GM19025 (cell line): ENCODE measurements around the gene HDAC6.

Experiments used
- ATAC-seq: cut with Tn5 transposase; IDR thresholded peaks from one replicate; pipeline ENCODE4 v1.9.1; 2021; ENCODE audit warnings: mild to moderate bottlenecking, low read depth, moderate library complexity; ENCODE audit not compliant: unreplicated experiment

The HDAC6 gene

DNA sequence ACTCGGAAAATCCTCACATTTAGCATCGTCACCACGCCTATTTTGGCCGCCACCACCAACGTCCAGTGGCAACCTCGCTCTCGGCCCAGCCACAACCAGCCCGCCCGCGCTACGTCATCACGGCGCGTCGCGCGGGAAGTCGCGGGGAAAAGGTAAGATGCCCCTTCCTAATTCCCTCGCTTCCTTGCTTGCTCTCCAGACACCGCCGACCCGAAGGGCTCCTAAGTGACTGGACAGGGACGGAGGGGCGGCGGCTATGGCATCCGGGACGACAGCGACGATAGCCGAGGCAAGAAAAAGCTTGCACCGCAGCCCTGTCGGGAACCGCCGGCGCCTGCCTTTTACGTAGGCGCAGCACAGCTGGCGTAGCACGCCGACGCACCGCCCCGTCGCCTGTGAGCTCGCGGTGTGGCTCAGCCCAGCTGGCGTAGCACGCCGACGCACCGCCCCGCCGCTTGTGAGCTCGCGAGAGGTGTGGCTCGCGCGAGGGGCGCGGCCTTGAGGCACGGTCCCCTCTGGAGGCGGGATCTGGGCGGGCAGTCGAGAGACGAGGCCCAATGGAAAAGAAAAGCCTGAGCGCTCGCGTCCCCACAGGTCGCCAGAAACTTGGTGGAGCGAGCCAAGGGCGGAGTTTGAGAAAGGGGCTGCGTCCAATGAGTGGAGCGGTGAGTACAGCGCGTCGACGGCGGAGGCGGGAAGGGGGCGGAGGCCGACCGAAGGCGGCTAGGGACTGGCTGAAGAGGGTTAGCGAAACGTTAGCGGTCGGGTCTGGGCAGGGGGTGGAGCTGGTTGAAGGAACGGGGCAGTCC, at the start of gene HDAC6:
Gene HDAC6 (plus strand): TSS at position 788 of the 809 bp plus-strand sequence. CDS start 626 bp downstream, outside the sequence.
- peak; percentile 86 for ATAC-seq

DNA sequence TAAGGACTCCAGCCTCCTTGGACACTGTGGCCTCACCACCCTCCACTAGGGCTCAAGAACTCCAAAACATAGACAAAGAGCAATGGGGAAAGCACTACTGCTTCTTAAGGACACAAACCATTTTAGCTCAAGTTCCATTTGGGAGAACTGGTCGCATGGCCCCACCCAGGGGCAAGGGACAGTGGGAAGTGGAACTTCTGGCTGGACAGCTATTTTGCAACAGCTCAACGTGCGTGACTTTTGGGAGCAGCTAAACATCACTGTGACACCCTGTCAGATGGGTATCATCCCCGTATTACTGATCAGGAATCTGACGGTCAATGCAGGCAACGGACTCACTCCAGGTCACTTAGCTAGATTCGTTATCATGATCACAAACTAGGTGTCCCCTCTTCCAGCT, 49.4 kb upstream of the HDAC6 start:
- no peak for ATAC-seq

DNA sequence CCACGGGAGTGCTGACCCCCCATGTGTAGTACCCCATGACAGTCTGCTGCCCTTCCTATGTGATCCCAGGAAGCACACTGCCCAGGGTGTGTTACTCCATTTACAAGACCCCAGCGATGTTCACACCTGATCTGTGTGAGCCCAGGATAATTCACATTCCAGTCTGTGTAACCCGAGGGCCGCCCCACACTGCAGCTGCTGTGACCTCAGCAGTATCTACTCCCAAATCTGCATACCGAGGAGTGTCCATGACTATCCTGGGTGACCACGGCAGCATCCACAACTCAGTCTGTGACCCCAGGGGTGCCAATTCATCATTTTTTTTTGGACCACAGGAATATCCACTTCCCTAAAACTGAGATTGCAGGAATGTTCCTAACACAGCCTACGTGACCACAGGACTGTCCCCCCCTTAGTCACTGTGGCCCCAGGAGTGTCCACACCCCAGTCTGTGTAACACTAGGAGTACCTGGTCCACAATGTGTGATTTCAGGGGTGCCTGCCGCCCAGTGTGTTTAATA, 48.1 kb upstream of the HDAC6 start:
- no peak for ATAC-seq

DNA sequence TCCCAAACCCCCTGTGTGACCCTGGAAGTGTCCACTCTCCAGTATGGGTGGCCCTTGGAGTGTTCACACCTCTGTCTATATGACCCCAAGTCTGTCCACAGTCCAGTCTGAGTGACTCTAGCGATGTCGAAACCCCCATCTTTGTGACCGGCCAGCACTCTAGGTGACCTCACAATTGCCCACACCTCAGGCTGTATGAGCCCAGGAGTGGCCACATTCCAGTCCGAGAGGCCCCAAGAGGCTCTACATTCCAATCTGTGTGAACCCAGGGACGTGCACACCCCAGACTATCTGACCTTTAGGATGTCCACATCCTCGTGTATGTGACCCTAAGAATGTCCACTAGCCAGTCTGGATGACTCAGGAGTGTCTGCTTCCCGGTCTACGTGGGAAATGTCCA, 47.6 kb upstream of the HDAC6 start:
- no peak for ATAC-seq

DNA sequence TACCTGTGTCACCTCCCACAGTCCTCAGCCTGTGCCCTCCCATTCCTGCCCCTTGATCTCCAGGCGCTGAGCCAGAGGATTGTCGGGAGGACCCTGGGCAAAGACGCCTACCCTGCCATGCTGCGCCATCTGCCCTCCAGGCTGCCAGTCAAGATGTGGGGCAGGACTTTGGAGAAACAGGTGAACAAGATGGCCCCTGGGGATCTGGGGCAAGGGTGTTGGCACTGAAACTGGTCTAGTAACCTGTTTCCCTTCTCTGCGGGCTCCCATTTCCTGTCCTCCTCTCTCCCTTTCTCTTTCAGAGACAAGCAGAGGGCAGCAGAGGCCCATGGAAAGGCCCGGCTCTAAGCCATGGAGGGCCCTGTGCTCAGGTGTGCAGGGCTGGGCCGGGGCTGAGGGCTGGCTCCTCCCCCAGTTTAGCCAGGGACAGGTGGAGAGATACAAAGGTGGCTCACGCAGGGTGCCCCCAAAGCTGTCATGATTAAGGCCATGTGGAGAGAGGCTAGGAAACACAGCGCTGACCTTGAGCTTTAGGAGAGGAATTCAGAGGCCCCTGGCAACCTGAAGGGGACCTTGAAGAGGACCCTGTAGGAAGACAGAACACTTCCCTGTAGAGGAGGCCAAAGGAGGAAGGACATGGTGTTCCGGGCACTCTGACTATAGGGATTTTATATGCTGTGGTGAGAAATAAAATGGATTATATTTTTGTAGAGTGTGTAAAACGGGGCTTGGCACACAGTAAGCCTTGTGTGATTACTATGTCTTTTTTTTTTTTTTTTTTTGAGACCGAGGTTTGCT, 40.0 kb upstream of the HDAC6 start, which contains the start of gene GLOD5:
Gene GLOD5 (plus strand): TSS at position 74 of the 798 bp plus-strand sequence. CDS start 44 bp downstream, at position 118.
- no peak for ATAC-seq

DNA sequence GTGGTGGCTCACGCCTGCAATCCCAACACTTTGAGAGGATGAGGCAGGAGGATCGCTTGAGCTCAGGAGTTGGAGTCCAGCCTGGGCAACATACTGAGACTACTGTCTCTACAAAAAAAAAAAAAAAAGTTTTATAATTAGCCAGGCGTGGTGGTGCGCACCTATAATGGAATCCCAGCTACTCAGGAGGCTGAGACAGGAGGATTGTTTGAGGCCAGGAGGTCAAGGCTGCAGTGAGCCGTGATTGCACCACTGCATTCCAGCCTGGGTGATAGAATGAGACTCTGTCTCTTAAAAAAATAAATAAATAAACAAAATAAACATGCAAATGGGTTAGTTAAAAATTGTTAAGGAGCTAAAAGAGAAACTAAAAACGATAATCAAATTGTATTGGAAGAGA, 32.6 kb upstream of the HDAC6 start:
- no peak for ATAC-seq

DNA sequence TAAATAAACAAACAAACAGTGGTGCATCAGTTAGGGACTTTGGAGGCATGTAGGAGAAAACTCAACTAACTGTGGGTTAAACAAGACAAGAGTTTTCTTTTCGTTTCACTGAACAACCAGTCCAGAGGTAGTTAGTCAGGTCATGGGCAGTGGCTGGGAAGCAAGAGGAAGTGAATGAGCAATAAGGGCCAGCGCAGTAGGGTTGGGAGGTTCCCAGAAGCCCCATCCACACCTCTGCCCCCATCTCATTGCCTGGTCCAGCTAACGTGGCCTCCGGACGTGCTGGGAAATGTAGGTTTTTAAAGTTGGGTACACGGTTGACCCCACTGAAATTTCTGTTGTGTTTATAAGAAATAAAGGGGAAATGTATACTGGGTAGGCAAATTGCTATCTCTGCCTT, 31.6 kb upstream of the HDAC6 start:
- ATAC-seq, result no peak

DNA sequence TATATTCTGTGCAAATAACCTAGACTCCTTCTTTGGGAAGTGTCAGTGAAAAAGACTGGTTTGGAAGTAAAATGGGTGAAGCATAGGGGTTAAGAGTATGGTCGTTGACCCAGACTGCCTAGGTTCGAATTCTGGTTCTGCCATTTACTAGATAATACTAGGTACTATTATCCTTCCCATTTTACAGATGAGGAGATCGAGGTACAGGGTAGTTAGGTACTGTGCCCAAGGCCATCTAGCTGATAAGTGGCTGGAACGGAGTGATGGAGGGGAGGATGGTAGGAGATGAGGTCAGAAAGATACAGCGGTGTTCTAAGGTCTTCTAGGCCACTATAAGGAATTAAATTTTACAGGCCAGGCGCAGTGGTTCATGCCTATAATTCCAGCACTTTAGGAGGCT, 29.3 kb upstream of the HDAC6 start:
- no peak for ATAC-seq

DNA sequence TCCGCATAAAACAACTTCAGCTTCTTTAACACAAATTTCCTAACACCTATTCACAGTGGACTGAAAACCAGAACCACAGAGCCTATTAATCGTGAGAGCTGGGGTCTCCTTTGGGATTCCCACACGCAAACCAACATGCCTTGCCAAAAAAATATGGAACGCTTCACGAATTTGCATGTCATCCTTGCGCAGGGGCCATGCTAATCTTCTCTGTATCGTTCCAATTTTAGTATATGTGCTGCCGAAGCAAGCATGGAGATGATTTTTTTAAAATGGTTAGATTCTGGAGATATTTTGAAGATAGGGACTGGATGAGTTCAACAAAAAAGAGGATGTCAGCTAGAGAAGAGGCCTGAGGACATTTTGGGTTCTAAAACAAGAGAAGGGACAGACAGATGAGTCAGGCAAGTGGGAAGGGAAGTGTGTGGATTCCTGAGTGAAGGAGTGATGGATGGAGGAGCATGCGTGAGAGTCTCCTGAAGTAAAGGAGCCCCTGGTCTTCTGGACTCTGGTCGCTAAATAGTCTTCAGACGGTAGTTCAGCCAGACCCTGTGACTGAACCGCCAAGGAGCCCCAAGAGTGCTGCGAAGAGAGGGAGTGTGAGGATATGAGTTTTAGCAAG, 24.9 kb upstream of the HDAC6 start:
- no peak for ATAC-seq

DNA sequence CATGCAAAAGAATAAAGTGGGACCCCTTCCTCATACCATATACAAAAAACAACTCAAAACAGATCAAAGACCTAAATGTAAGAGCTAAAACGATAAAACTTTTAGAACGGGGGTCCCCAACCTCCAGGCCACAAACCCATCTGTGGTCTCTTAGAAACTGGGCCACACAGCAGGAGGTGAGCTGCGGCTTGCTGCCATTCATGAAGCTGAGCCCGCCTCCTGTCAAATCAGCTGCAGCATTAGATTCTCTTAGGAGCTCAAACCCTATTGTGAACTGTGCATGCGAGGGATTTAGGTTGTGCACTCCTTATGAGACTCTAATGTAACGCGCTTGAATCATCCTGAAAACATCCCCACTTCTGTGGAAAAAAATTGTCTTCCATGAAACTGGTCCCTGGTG, 22.5 kb upstream of the HDAC6 start:
- ATAC-seq, result no peak

DNA sequence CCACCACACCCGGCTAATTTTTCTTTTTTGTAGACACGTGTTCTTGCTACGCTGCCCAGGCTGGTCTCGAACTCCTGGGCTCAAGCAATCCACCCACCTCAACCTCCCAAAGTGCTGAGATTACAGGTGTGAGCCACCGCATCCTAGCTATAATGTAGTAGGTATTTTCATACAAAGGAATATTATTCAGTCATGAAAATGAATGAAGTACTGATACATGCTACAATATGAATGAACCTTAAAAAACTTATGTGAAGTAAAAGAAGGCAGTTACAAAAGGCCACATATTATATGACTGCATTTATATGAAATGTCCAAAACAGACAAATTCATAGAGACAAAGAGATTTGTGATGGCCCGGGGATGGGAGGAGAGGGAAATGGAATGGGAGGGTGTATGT, 20.2 kb upstream of the HDAC6 start:
- no peak for ATAC-seq

DNA sequence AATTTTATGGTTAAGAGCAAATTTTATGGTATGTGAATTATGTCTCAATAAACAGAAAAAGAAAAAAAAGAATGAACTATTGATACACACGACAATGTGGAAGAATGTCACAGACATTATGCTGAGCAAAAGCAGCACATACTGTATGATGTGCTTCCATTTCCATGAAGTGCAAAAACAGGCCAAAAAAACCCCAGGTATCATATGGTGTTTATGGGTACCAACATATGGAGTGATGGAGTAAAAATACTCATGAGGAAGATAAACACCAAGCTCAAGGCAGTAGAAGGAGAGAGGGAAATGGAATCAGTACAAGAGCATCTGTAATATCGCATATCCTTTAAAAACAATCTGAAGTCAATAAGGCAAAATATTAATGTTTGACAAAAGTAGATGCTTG, 19.7 kb upstream of the HDAC6 start:
- no peak for ATAC-seq

DNA sequence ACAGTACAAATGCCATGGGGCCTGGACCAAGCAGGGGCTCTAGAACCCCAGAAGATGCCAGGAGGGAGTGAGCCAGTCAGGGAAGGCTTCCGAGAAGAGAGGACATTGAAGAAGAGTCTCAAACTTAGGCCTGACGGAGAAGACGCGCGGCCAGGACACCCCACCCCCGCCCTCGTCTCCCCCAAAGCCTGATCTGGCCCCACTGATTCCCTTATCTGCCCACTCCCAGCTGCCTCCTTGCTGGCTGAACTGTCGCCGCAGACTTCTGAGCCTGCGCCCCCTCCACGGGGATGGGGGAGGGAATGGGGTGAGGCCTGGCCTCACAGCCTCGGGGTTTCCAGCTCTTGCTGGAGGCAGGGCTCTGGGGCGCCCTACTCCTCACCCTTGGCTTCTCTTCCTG, 19.1 kb upstream of the HDAC6 start:
- no peak for ATAC-seq

DNA sequence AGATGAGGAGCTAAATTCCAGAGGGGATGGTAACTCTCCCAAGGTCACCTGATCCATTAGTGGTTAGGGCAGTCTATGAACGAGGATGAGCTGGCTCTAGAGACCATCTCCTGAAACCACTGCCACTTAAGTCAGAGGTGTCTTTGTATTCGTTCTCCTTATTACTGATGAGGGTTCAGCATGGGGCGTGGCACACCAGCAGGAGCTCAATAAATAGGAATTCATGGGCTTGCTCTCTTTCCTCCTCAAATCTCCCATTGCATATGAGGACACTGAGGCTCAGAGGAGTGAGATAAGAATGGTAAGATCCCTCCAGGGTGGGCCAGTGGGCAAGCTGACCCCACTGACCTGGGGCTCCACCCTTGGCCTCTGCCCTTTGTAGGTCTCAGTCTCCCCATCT, 17.1 kb upstream of the HDAC6 start:
- no peak for ATAC-seq

DNA sequence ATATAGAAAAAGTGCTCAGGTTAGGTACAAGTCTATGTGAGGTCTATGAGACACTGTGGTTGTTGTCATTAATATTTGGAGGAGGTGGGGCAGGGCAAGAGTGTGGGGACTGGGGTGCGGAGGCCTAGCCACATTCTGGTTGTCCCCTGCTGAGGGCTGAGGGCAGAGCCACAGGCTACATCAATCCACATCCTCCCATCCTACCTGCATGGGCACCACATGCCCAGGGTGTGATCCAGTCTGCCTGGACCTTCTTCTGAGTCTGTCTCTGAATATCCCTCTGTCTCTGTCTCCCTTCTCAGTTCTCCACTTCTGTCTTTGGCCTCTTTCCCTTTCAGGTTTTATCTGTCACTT, 16.7 kb upstream of the HDAC6 start:
- no peak for ATAC-seq

DNA sequence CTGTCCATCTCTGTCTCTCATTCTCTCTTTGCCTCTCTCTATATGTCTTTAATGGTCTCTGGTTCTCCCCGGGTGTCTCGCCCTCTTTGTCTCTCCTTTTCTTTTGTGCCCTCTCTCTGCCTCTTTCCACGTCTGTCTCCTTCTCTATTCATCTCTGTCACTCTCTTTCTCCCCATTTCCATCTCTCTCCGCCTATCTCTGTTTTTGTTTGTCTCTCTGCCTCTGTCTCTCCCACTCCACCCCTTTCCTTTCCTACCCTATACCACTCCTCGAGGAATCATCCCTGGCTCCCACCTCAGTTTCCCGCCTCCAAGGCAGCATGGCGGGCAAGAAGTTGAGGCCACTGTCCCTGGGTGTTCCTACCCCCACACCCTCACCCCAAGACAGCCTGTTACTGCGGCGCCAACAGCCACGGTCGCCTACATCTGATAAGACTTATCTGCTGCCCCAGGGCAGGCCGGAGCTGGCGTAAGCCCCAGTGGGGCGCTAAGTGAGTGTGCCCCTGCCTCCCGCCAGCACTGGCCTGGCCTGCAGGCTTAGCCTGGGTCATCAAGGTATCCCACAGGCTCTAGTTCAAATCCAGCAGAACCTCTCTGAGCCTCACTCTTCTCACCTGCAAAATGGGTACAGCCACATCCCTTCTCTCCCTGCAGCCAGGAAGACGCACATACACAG, 16.2 kb upstream of the HDAC6 start:
- no peak for ATAC-seq

DNA sequence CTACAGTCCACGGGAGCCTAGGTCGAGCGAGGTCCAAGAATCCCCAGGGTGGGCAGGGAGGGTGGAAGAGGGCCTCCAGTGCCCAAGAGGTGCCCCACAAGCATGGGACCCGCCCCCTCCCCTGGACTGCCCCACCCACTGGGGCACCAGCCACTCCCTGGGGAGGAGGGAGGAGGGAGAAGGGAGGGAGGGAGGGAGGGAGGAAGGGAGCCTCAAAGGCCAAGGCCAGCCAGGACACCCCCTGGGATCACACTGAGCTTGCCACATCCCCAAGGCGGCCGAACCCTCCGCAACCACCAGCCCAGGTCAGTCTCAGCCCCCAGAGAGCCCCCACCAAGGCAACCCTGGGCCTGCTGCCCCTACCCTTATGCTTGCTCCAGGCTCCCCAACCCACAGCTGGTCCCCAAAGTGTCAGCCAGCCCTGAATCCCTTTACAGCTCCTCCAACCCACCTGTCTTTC, 15.5 kb upstream of the HDAC6 start, which contains the start of gene GATA1:
Gene GATA1 (plus strand): TSS at position 250 of the 460 bp plus-strand sequence. CDS start 4,520 bp downstream, outside the sequence.
- ATAC-seq, result no peak

DNA sequence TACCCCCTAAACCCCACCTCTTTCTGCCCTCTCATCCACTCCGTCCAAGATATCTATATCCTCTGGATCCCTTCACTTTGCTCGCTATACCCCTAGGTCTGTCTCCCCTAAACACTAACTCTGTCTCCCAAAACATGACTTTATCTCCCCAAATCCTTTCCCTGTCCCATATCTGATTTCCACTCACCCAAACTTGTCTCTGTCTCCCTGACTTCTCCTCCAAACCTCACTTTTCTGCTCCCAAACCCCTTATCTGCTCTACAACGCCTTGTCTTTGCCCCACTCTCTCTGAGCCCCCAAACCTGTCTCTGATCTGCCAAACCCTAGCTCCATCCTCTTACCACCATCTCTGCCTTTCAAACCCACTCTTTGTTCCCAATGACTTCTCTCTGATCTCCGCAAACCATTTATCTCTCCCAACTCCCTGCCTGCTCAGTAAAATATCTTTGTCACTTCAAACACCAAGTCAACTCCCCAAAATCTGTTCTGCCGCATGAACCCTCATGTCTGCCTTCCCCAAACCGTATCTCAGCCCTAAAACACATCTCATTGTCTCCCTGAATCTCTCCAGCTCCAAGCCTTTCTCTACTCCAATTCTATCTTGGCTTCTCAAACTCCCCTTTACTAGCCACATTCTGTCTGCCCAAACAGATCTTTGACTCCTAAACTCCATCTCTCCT, 14.9 kb upstream of the HDAC6 start:
- no peak for ATAC-seq

DNA sequence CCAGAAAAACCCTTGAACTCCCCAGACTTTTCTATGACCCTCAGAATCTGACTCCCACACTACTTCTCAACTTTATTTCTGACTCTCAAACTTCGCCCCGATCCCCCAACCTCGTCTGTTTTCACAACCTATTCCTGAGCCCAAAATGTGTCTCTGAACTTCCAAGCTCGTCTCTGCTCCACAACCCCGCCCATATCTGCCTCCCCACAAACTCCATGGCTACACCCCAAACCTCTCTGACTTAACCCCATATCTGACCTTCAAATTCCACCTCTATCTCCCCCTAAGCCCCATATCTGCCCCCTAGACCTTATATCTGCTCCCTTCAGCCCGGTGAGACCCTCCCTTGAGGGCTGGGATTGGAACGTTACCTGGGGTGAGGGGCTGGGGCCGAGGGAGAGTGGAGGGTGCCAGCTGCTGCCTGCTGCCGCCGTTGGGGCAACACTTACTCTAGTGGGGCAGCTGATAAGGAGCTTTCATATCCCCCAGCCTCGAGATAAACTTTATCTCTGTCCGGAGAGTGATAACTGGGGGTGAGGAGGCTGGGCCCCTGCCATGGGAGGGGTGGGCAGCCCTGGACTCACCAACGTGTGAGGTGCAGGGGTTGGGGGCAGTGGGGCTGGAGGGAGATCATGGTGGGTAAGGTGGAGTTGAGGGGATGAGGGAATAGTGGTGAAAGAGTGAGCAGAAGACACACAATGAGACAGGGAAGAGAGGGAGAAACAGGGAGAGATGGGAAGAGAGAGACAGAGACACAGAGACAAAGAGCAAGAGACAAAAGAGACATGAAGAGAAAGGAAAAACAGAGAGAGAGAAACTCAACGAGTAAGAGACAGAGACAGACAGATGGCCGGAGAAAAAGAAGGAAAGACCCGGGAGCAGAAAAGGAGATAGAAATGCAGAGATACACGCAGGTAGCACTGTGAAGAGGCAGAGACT, 14.1 kb upstream of the HDAC6 start:
- no peak for ATAC-seq
